HFFc6 (cell line): ENCODE measurements around the gene BMP5. TPM values are rescaled to one million over a fixed set of nuclear protein-coding genes. Genes with fewer than 3 reads are reported as not detected.

Source experiments
- DNase-seq: peaks from one replicate; pipeline ENCODE4 v3.0.0-alpha.2; 2018
- H3K27ac Mint-ChIP-seq: 2 replicates; pipeline ENCODE4 v1.8.0; 2020; ENCODE audit warnings: mild to moderate bottlenecking, mixed read lengths
- H3K27me3 Mint-ChIP-seq: 2 replicates; pipeline ENCODE4 v1.8.0; 2021; ENCODE audit warnings: mild to moderate bottlenecking, moderate library complexity, mixed read lengths; ENCODE audit not compliant: insufficient read depth
- H3K36me3 Mint-ChIP-seq: 2 replicates; pipeline ENCODE4 v1.8.0; 2021; ENCODE audit warnings: low read depth, mixed read lengths
- H3K4me1 Mint-ChIP-seq: 2 replicates; pipeline ENCODE4 v1.8.0; 2020; ENCODE audit warnings: low read depth, mixed read lengths
- H3K4me3 Mint-ChIP-seq: 2 replicates; pipeline ENCODE4 v1.8.0; 2020; ENCODE audit warnings: mild to moderate bottlenecking, moderate library complexity, mixed read lengths
- H3K9me3 Mint-ChIP-seq: 2 replicates; pipeline ENCODE4 v1.8.0; 2020; ENCODE audit warnings: mild to moderate bottlenecking, mixed read lengths
- CTCF ChIP-seq: fragments of 200-600 bp; sonication (generic); IDR thresholded peaks from 2 replicates; pipeline ENCODE4 v1.5.0; 2021; ENCODE audit warnings: antibody characterized with exemption, mild to moderate bottlenecking
- total RNA-seq, 6 experiments: library from RNA; stranded (reverse); fragmentation: NEBNext Ultra II Directional; extraction: Animal tissue kit (Norgen Biotek cat#: 25700); gene quantifications; 2 replicates in 1 of 6; 3 replicates in 5 of 6; pipeline ENCODE4 v1.2.3, GENCODE V29; 2021

The BMP5 gene
- total RNA-seq, 6 experiments from 2014 or later = not detected

- Mint-ChIP-seq H3K4me3 (no peak overlapping the region), H3K9me3 (no peaks in the 10 kb centered on the region), H3K27me3 (peaks cover 1% of the 10 kb centered on the region; the same call in 1 of the 2 replicates), H3K4me1 (no peaks in the 10 kb centered on the region), H3K27ac (no peak overlapping the region), H3K36me3 (no peaks in the 10 kb centered on the region)
- DNase-seq = no peak
- no peak for TF ChIP-seq CTCF
Observed at GRCh38 chr6:55714831-55715230, 160.6 kb downstream of the BMP5 start.

GRCh38 chr6:55713436-55713835, 162.0 kb downstream of the BMP5 start:
- Mint-ChIP-seq H3K27ac (no peak overlapping the region), H3K27me3 (peaks cover 1% of the 10 kb centered on the region; the same call in 1 of the 2 replicates)
- no peak for TF ChIP-seq CTCF

GRCh38 chr6:55708711-55709110, 166.7 kb downstream of the BMP5 start:
- no peak overlapping the region for H3K27ac Mint-ChIP-seq
- no peak for TF ChIP-seq CTCF
- H3K4me3 Mint-ChIP-seq = no peak overlapping the region
- no peak for DNase-seq
- no peaks in the 10 kb centered on the region for H3K9me3 Mint-ChIP-seq
- H3K36me3 Mint-ChIP-seq = no peaks in the 10 kb centered on the region
- H3K4me1 Mint-ChIP-seq = no peaks in the 10 kb centered on the region
- H3K27me3 Mint-ChIP-seq = peaks cover 3% of the 10 kb centered on the region; the same call in 1 of the 2 replicates

More at GRCh38 chr6:55713436-55713835, 162.0 kb downstream of the BMP5 start:
- H3K4me3 Mint-ChIP-seq = no peak overlapping the region
- DNase-seq = no peak
- H3K4me1 Mint-ChIP-seq = no peaks in the 10 kb centered on the region
- H3K36me3 Mint-ChIP-seq = no peaks in the 10 kb centered on the region
- no peaks in the 10 kb centered on the region for H3K9me3 Mint-ChIP-seq

GRCh38 chr6:55705451-55706440, 169.6 kb downstream of the BMP5 start:
- Mint-ChIP-seq H3K27me3 (0 out of 2 replicates have a peak, but pooled peaks cover 1% of the 10 kb centered on the region), H3K9me3 (no peaks in the 10 kb centered on the region), H3K4me3 (no peak overlapping the region), H3K36me3 (no peaks in the 10 kb centered on the region), H3K4me1 (no peaks in the 10 kb centered on the region), H3K27ac (no peak overlapping the region)
- no peak for DNase-seq
- TF ChIP-seq CTCF = no peak

- H3K4me1 Mint-ChIP-seq = no peaks in the 10 kb centered on the region
- no peak overlapping the region for H3K4me3 Mint-ChIP-seq
- H3K27me3 Mint-ChIP-seq = 0 out of 2 replicates have a peak, but pooled peaks cover 1% of the 10 kb centered on the region
- H3K27ac Mint-ChIP-seq = no peak overlapping the region
- H3K9me3 Mint-ChIP-seq = no peaks in the 10 kb centered on the region
- no peaks in the 10 kb centered on the region for H3K36me3 Mint-ChIP-seq
- no peak for DNase-seq
- TF ChIP-seq CTCF = no peak
Observed at GRCh38 chr6:55704421-55704820, 171.0 kb downstream of the BMP5 start.
